Uterus (tissue), 4 donors: Measurements from ENCODE around the gene MRC2. TPM values are rescaled to one million over a fixed set of nuclear protein-coding genes. Genes with fewer than 3 reads are reported as not detected.

Experiments used
- DNase-seq, 2 donors: peaks; one replicate each; pipeline ENCODE4 v3.0.0-alpha.2; 2019 to 2020
- H3K27ac ChIP-seq, 2 donors: fragments of 200-600 bp; sonication (generic); 1 replicate in 1 of 2; 2 replicates in 1 of 2; pipeline ENCODE4 v1.5.1; 2016 to 2018
- H3K27me3 ChIP-seq, 2 donors: fragments of 200-600 bp; sonication (generic); one replicate each; pipeline ENCODE4 v1.5.1; 2018 to 2019; ENCODE audit warnings: control low read depth in 1 of 2
- H3K36me3 ChIP-seq, 2 donors: fragments of 200-600 bp; sonication (generic); one replicate each; pipeline ENCODE4 v1.5.1; 2019; ENCODE audit warnings: control low read depth in 1 of 2
- H3K4me1 ChIP-seq, 2 donors: fragments of 200-600 bp; sonication (generic); one replicate each; pipeline ENCODE4 v1.5.1; 2018 to 2019; ENCODE audit warnings: control low read depth in 1 of 2
- H3K4me3 ChIP-seq, 2 donors: fragments of 200-600 bp; sonication (generic); 1 replicate in 1 of 2; 2 replicates in 1 of 2; pipeline ENCODE4 v1.5.1; 2018 to 2019; ENCODE audit warnings: mild to moderate bottlenecking in 1 of 2
- H3K9me3 ChIP-seq, 2 donors: fragments of 200-600 bp; sonication (generic); one replicate each; pipeline ENCODE4 v1.5.1; 2019; ENCODE audit warnings: control low read depth in 1 of 2
- POLR2A ChIP-seq, 2 donors: fragments of 450-650 bp; IDR thresholded peaks; one replicate each; pipeline ENCODE4 v1.6.1; 2016; ENCODE audit warnings: antibody characterized with exemption in 2 of 2, mild to moderate bottlenecking in 1 of 2, moderate library complexity in 1 of 2
- intact Hi-C: fragments of 100-400 bp; cut with DNase I; formaldehyde crosslinking; loops from one replicate; pipeline ENCODE4 v1.15.1; 2023; ENCODE audit warnings: low total_unique reads
- total RNA-seq, 4 donors: library from RNA; depleted of rRNA in 3 of 4; stranded (reverse); fragments of >200 nt in 3 of 4; gene quantifications; one replicate each; pipeline versions ENCODE4 v1.1.0 to v1.2.4, GENCODE V29; 2014 to 2023
- TF ChIP-seq, protein P1 (sequence below), 4 experiments: fragments of 200-600 bp in 2 of 4; fragments of 450-650 bp in 2 of 4; sonication (generic) in 2 of 4; IDR thresholded peaks; one replicate each; pipeline ENCODE4 v1.5.1; 2016 to 2019; ENCODE audit warnings: antibody characterized with exemption in 4 of 4, mild to moderate bottlenecking in 2 of 4, moderate library complexity in 1 of 4
- donor health status: DM: yes; HTN: yes; CAD: no.

The MRC2 gene
- total RNA-seq, 4 donors from 2014 or later: 30.7 to 273 (median 102) TPM

- H3K27me3 ChIP-seq: no peaks in the 10 kb centered on the region
- no peak for DNase-seq
- H3K9me3 ChIP-seq: no peaks in the 10 kb centered on the region
- TF ChIP-seq POLR2A (IDR thresholded peaks at IDR 0.05): no peak
- TF ChIP-seq, protein P1, sequence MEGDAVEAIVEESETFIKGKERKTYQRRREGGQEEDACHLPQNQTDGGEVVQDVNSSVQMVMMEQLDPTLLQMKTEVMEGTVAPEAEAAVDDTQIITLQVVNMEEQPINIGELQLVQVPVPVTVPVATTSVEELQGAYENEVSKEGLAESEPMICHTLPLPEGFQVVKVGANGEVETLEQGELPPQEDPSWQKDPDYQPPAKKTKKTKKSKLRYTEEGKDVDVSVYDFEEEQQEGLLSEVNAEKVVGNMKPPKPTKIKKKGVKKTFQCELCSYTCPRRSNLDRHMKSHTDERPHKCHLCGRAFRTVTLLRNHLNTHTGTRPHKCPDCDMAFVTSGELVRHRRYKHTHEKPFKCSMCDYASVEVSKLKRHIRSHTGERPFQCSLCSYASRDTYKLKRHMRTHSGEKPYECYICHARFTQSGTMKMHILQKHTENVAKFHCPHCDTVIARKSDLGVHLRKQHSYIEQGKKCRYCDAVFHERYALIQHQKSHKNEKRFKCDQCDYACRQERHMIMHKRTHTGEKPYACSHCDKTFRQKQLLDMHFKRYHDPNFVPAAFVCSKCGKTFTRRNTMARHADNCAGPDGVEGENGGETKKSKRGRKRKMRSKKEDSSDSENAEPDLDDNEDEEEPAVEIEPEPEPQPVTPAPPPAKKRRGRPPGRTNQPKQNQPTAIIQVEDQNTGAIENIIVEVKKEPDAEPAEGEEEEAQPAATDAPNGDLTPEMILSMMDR (IDR thresholded peaks at IDR 0.05): no peak
- intact Hi-C loops: no loop called here
- H3K4me1 ChIP-seq: no peaks in the 10 kb centered on the region
- H3K27ac ChIP-seq: no peak overlapping the region
- H3K36me3 ChIP-seq: no peaks in the 10 kb centered on the region
- no peak overlapping the region for H3K4me3 ChIP-seq
Measured at GRCh38 chr17:62713086-62713881, 85.8 kb downstream of the MRC2 start.

GRCh38 chr17:62714016-62714777 is 86.7 kb downstream of the MRC2 start:
- TF ChIP-seq, protein P1 (IDR thresholded peaks at IDR 0.05): no peak
- no peak for TF ChIP-seq POLR2A (IDR thresholded peaks at IDR 0.05)
- Histone ChIP-seq H3K9me3 (no peaks in the 10 kb centered on the region), H3K4me1 (no peaks in the 10 kb centered on the region), H3K27me3 (no peaks in the 10 kb centered on the region), H3K27ac (no peak overlapping the region), H3K36me3 (no peaks in the 10 kb centered on the region), H3K4me3 (no peak overlapping the region)
- DNase-seq: no peak
- intact Hi-C loops: no loop called here

- TF ChIP-seq, protein P1 (IDR thresholded peaks at IDR 0.05): no peak
- TF ChIP-seq POLR2A (IDR thresholded peaks at IDR 0.05): no peak
- Histone ChIP-seq H3K27me3 (no peaks in the 10 kb centered on the region), H3K4me3 (no peak overlapping the region), H3K4me1 (no peaks in the 10 kb centered on the region), H3K9me3 (no peaks in the 10 kb centered on the region), H3K36me3 (no peaks in the 10 kb centered on the region), H3K27ac (no peak overlapping the region)
- no peak for DNase-seq
- intact Hi-C loops: no loop called here
Measured at GRCh38 chr17:62715882-62716390, 88.5 kb downstream of the MRC2 start.

DNA sequence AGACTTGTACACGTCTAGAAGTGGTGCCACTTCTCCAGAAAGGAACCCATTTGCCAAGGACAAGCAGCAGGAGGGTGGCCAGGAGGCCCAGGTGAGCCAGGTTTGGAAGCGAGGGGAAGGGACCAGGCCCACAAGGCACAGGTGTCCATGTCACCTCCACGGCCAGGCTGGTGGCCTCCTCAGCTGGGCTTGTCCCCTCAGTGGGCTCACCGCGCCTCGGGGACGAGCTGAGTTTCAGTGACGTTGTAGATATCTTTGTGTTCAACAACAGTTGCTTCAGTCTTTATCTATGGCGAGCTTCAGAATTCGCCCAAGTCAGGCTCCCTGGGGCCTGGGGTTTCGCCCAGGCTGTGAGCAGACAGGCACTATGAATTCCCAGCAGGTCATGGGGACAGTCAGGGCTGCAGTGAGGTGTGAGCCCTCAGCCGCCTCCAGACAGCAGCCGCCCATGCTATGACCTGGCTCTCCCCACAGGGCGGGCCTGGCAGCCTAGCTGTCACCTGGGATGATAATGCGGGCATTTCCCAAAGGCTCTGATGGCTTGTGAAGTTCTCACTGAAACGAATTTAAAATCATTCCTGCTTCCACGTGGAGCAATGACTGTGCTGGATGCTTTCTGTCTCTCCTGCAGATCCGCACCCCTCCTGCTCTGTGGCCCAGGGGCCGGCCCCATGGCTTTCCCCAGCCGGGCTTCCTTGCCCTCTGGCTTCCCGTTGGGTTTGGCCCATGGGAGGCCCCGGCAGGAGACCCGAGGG is 89.5 kb downstream of the MRC2 start:
- H3K36me3 ChIP-seq: no peaks in the 10 kb centered on the region
- no peaks in the 10 kb centered on the region for H3K9me3 ChIP-seq
- no peaks in the 10 kb centered on the region for H3K27me3 ChIP-seq
- H3K27ac ChIP-seq: no peak overlapping the region
- DNase-seq: no peak
- intact Hi-C loops: no loop called here
- H3K4me3 ChIP-seq: no peak overlapping the region
- no peaks in the 10 kb centered on the region for H3K4me1 ChIP-seq
- TF ChIP-seq, protein P1 (IDR thresholded peaks at IDR 0.05): no peak
- no peak for TF ChIP-seq POLR2A (IDR thresholded peaks at IDR 0.05)
